SU-DHL-6 (cell line): ENCODE measurements around the gene MAP1A.

Experiments
- EZH2phosphoT487 ChIP-seq: fragments of 200-600 bp; sonication (generic), shearing (Covaris generic); conservative IDR thresholded peaks from 2 replicates; pipeline ENCODE4 v1.6.1; 2018; ENCODE audit warnings: mild to moderate bottlenecking, antibody characterized with exemption, low read length, moderate library complexity, mixed read lengths
- TF ChIP-seq, protein P1 (sequence below): fragments of 200-600 bp; sonication (generic); IDR thresholded peaks from one replicate; pipeline ENCODE4 v1.5.1; 2017; ENCODE audit warnings: antibody characterized with exemption, mild to moderate bottlenecking, low read length, moderate library complexity; ENCODE audit not compliant: insufficient read depth, poor library complexity, severe bottlenecking

DNA sequence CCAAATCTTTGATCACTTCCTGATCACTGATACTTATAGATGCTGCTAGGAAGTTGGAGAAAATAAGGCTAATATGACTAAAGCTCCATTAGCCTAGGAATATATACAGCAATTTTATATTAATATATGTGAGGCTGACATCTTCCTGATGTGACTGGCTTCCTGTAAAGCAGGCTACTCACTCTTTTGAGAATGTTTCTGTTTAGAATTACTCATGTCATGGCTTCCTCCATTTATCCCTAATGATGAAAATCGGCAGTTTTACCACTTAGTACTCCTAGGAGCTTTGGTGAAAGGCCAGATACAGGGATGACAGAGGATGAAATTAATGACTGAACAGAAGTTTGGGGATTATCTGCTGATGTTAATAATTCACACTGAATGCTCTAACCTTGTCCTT, 3.9 kb upstream of the MAP1A start:
- TF ChIP-seq, protein P1, sequence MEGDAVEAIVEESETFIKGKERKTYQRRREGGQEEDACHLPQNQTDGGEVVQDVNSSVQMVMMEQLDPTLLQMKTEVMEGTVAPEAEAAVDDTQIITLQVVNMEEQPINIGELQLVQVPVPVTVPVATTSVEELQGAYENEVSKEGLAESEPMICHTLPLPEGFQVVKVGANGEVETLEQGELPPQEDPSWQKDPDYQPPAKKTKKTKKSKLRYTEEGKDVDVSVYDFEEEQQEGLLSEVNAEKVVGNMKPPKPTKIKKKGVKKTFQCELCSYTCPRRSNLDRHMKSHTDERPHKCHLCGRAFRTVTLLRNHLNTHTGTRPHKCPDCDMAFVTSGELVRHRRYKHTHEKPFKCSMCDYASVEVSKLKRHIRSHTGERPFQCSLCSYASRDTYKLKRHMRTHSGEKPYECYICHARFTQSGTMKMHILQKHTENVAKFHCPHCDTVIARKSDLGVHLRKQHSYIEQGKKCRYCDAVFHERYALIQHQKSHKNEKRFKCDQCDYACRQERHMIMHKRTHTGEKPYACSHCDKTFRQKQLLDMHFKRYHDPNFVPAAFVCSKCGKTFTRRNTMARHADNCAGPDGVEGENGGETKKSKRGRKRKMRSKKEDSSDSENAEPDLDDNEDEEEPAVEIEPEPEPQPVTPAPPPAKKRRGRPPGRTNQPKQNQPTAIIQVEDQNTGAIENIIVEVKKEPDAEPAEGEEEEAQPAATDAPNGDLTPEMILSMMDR, result no peak
- no peak for TF ChIP-seq EZH2phosphoT487
